HFFc6 (cell line): ENCODE results near the gene TSHZ1. TPM values are rescaled to one million over a fixed set of nuclear protein-coding genes. Genes with fewer than 3 reads are reported as not detected.
"Not testable (repeated sequence)": the region's sequence is repeated elsewhere in the genome, so short reads cannot be mapped to it uniquely, and the experiment has no call there.

Experiments
- DNase-seq: peaks from one replicate; pipeline ENCODE4 v3.0.0-alpha.2; 2018
- H3K27ac Mint-ChIP-seq: 2 replicates; pipeline ENCODE4 v1.8.0; 2020; ENCODE audit warnings: mild to moderate bottlenecking, mixed read lengths
- H3K27me3 Mint-ChIP-seq: 2 replicates; pipeline ENCODE4 v1.8.0; 2021; ENCODE audit warnings: mild to moderate bottlenecking, moderate library complexity, mixed read lengths; ENCODE audit not compliant: insufficient read depth
- H3K36me3 Mint-ChIP-seq: 2 replicates; pipeline ENCODE4 v1.8.0; 2021; ENCODE audit warnings: low read depth, mixed read lengths
- H3K4me1 Mint-ChIP-seq: 2 replicates; pipeline ENCODE4 v1.8.0; 2020; ENCODE audit warnings: low read depth, mixed read lengths
- H3K4me3 Mint-ChIP-seq: 2 replicates; pipeline ENCODE4 v1.8.0; 2020; ENCODE audit warnings: mild to moderate bottlenecking, moderate library complexity, mixed read lengths
- H3K9me3 Mint-ChIP-seq: 2 replicates; pipeline ENCODE4 v1.8.0; 2020; ENCODE audit warnings: mild to moderate bottlenecking, mixed read lengths
- total RNA-seq, 6 experiments: library from RNA; stranded (reverse); fragmentation: NEBNext Ultra II Directional; extraction: Animal tissue kit (Norgen Biotek cat#: 25700); gene quantifications; 2 replicates in 1 of 6; 3 replicates in 5 of 6; pipeline ENCODE4 v1.2.3, GENCODE V29; 2021
- TF ChIP-seq, protein P1 (sequence below): fragments of 200-600 bp; sonication (generic); IDR thresholded peaks from 2 replicates; pipeline ENCODE4 v1.5.0; 2021; ENCODE audit warnings: antibody characterized with exemption, mild to moderate bottlenecking

TSHZ1 gene
- total RNA-seq, 6 experiments from 2014 or later: 18.6 to 25.0 (median 23.3) TPM

DNA sequence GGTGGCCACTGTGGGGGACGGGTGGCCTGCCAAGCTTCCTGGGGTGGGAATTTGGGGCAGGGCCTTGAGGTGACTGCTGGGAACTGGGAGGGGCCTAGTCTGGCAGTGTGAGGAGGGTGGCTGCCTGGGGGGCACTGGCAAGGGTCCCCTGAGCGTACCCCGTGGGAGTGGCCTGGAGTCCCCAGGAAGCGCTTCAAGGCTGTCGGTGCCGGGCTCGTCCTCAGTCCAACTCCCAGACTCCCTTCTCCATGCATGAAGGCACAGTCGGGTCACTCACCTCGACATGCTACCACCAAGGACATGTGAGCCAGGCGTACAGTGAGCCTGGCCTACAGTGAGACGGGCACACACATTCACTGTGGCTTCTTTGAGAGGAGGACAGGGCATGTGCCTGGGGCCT, 111.6 kb downstream of the TSHZ1 start:
- peaks cover 17% of the 10 kb centered on the region for H3K9me3 Mint-ChIP-seq
- H3K36me3 Mint-ChIP-seq: peaks cover 13% of the 10 kb centered on the region
- H3K27ac Mint-ChIP-seq: no peak overlapping the region
- peaks cover 6% of the 10 kb centered on the region for H3K27me3 Mint-ChIP-seq
- peaks cover 14% of the 10 kb centered on the region for H3K4me1 Mint-ChIP-seq
- H3K4me3 Mint-ChIP-seq: no peak overlapping the region
- no peak for DNase-seq
- TF ChIP-seq, protein P1, sequence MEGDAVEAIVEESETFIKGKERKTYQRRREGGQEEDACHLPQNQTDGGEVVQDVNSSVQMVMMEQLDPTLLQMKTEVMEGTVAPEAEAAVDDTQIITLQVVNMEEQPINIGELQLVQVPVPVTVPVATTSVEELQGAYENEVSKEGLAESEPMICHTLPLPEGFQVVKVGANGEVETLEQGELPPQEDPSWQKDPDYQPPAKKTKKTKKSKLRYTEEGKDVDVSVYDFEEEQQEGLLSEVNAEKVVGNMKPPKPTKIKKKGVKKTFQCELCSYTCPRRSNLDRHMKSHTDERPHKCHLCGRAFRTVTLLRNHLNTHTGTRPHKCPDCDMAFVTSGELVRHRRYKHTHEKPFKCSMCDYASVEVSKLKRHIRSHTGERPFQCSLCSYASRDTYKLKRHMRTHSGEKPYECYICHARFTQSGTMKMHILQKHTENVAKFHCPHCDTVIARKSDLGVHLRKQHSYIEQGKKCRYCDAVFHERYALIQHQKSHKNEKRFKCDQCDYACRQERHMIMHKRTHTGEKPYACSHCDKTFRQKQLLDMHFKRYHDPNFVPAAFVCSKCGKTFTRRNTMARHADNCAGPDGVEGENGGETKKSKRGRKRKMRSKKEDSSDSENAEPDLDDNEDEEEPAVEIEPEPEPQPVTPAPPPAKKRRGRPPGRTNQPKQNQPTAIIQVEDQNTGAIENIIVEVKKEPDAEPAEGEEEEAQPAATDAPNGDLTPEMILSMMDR: no peak

DNA sequence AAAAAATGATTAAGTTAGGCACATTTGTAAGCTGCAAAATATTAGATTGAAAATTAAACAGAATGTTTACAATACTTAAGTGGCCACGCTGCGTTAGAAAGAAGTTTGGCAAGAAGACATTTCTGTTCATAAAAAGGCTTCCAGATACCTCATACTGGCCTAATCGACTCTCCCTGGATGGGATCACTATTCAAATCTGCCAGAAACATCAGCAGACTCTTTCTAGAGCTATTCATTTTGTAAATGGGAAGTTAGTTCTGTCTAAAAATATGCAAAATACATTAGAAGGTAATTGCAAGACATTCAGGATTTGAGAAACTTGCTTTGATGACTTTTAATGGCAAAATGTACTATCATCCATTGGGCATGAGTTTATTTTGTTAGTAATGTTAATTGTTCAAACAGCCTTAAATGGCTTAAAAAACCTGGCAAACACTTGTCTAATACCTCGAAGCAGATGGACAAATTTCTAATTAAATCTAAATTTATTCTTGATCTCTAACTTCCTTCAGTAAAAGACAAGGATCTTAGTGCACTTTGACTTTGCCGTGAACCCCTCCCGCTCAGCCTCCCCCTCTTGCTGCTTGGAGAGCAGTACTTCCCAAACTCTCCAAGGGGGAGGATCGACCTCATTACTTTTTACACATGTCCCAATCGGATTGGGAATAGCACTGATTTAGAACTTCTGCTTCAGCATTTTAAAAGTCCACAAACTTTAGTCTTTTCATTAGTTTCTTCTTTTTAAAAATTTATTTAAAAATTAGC, 113.4 kb downstream of the TSHZ1 start:
- H3K4me1 Mint-ChIP-seq: peaks cover 14% of the 10 kb centered on the region
- peaks cover 2% of the 10 kb centered on the region for H3K27me3 Mint-ChIP-seq
- peaks cover 24% of the 10 kb centered on the region for H3K9me3 Mint-ChIP-seq
- H3K27ac Mint-ChIP-seq: no peak overlapping the region
- peaks cover 13% of the 10 kb centered on the region for H3K36me3 Mint-ChIP-seq
- DNase-seq: no peak
- TF ChIP-seq, protein P1: no peak
- H3K4me3 Mint-ChIP-seq: no peak overlapping the region

DNA sequence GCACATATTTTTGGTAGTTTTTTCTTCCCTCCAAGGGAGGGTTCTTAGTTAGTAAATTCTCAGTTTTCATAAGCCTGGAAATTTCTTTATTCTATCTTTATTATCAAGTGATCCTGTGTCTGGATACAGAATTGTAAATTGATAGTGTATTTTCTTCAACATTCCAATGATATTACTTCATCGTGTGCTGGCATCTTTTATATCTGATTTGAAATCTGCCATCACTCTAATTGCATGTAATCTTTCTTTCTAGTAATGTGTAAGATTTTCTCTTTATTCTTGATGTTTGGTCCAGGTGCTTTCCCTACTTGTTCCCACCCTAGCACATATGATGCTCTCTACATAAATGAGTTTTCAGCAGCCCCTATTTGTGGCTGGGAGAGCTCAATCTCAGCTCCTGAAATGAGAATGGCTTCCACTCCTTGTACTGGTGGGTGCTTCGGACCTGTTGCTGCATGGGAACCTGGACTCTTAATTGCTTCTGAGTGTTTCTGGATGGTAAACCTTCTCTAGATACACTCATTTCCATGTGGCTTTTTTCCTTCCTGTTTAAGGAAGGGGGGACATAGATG, 114.2 kb downstream of the TSHZ1 start:
- Mint-ChIP-seq H3K27ac (no peak overlapping the region), H3K36me3 (peaks cover 13% of the 10 kb centered on the region), H3K4me3 (no peak overlapping the region), H3K4me1 (peaks cover 14% of the 10 kb centered on the region), H3K27me3 (peaks cover 2% of the 10 kb centered on the region), H3K9me3 (peaks cover 24% of the 10 kb centered on the region)
- no peak for DNase-seq
- TF ChIP-seq, protein P1: no peak

DNA sequence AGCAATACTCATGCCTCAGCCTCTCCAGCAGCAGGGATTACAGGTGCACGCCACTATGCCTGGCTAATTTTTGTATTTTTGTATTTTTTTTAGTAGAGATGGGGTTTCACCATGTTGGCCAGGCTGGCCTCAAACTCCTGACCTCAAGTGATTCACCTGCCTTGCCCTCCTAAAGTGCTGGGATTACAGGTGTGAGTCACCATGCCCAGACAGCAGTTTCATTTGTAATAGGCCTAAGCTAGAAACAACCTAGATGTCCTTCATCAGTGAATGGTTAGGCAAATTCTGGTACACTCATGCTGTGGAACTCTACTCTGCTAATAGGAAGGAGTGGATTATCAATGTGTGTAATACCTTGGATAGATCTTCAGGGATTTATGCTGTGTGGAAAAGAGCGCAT, 119.2 kb downstream of the TSHZ1 start:
- H3K9me3 Mint-ChIP-seq: peaks cover 24% of the 10 kb centered on the region
- H3K36me3 Mint-ChIP-seq: peaks cover 13% of the 10 kb centered on the region

DNA sequence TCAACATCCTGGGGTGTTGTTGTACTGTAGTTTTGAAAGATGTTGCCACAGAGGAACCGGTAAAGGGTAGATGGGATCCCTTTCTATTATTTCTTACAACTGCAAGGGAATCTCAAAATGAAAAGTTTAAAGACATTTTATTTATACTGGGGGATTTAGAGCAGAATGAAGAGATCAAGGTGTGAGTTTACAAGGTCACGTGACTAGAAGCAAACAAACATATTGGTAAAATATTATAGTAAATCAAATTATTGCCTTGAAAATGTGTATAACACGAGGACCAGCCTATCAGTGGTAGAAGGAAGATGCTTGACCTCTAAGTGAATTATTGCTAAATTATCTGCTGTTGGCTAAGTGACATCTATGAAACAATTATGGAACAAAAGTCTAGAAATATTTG, 119.7 kb downstream of the TSHZ1 start:
- H3K36me3 Mint-ChIP-seq: peaks cover 11% of the 10 kb centered on the region
- peaks cover 23% of the 10 kb centered on the region for H3K9me3 Mint-ChIP-seq
- no peak overlapping the region for H3K27ac Mint-ChIP-seq
- TF ChIP-seq, protein P1: no peak
- DNase-seq: no peak
- H3K4me1 Mint-ChIP-seq: no peaks in the 10 kb centered on the region
- no peak overlapping the region for H3K4me3 Mint-ChIP-seq
- H3K27me3 Mint-ChIP-seq: peaks cover 1% of the 10 kb centered on the region

More for the DNA sequence above, 119.2 kb downstream of the TSHZ1 start:
- H3K4me1 Mint-ChIP-seq, DNase-seq, H3K27ac Mint-ChIP-seq, H3K27me3 Mint-ChIP-seq, H3K4me3 Mint-ChIP-seq: not testable (repeated sequence)

DNA sequence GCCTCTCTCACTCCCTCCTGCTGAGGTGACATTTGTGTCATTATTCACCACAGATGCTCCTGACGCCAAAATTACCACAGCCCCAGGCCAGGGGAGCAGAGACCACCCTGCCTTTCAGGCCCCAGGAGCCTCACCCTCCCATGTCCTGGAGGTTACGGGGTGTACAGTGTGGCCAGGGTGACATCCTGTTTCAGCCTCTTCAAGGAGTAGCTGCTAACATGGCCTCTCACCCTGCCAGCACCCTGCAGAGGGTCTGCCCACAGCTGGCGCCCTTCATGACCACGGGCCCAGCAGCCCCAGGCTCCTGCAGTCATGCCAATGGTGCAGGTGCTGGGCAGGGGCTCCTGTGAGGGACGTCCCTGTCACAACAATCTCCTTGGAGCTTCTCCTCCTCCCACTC, 124.3 kb downstream of the TSHZ1 start:
- H3K27me3 Mint-ChIP-seq: peaks cover 1% of the 10 kb centered on the region
- TF ChIP-seq, protein P1: no peak

More for the DNA sequence above, 124.3 kb downstream of the TSHZ1 start:
- H3K9me3 Mint-ChIP-seq: no peaks in the 10 kb centered on the region
- no peak for DNase-seq
- H3K4me3 Mint-ChIP-seq: no peak overlapping the region
- H3K4me1 Mint-ChIP-seq: no peaks in the 10 kb centered on the region
- H3K36me3 Mint-ChIP-seq: no peaks in the 10 kb centered on the region
- no peak overlapping the region for H3K27ac Mint-ChIP-seq
